K562 (cell line): ENCODE data around the gene OR5K2. TPM values are rescaled to one million over a fixed set of nuclear protein-coding genes. Genes with fewer than 3 reads are reported as not detected.

Experiments
- ATAC-seq: fragments of 200-7000 bp; cut with Tn5 transposase; 3 replicates; pipeline ENCODE4 v1.9.1; 2020; ENCODE audit warnings: moderate library complexity
- BruUV-seq: library from RNA; stranded (reverse); fragments of 400-500 nt; replicated peaks from 2 replicates; lab custom pipeline; 2021; lab: Mats Ljungman, UMichigan
- CTCF ChIA-PET: fragments of 300-600 bp; formaldehyde crosslinking; extraction: SDS; loops from one replicate; lab custom pipeline; 2021; ENCODE audit warnings: low intra/inter-chr PET ratio; lab: Yijun Ruan, JAX
- POLR2A ChIA-PET: fragments of 300-600, 350-650 bp; sonication (Branson Sonifier 250); formaldehyde crosslinking; extraction: SDS; loops from one replicate; lab custom pipeline; 2021; ENCODE audit warnings: antibody characterized with exemption, inconsistent platforms; lab: Yijun Ruan, JAX
- DNase-seq, 4 experiments: peaks; one replicate each; pipeline versions ENCODE4 v3.0.0 to v3.0.0-alpha.2; 2011 to 2018; ENCODE audit warnings: low spot score in 3 of 4, mixed read lengths in 3 of 4; ENCODE audit errors: extremely low read depth in 1 of 4
- FAIRE-seq: peaks from 2 replicates; lab custom pipeline; 2011; peaks lifted over from hg19 to GRCh38; lab: Jason Lieb, UNC
- H2AFZ ChIP-seq: 2 replicates; pipeline ENCODE4 v1.6.0; 2011; ENCODE audit warnings: low read depth, low read length, control low read depth, inconsistent platforms
- H3K27ac ChIP-seq: fragments of 200-600 bp; 3 replicates; pipeline ENCODE4 v1.8.0; 2011; ENCODE audit warnings: low read depth, mild to moderate bottlenecking, control low read depth, inconsistent platforms, low read length, moderate library complexity, mixed read lengths; ENCODE audit errors: extremely low read depth
- H3K27me3 ChIP-seq, 2 experiments: fragments of 300-600 bp in 1 of 2; 2 replicates in 1 of 2; 3 replicates in 1 of 2; pipeline versions ENCODE4 v1.6.0 to v1.8.0; 2011; ENCODE audit warnings: inconsistent platforms in 2 of 2, low read length in 2 of 2, mild to moderate bottlenecking in 1 of 2, mixed read lengths in 1 of 2, moderate library complexity in 1 of 2; ENCODE audit not compliant: control insufficient read depth in 2 of 2, insufficient read depth in 2 of 2
- H3K36me3 ChIP-seq: fragments of 300-600 bp; 3 replicates; pipeline ENCODE4 v1.8.0; 2011; ENCODE audit warnings: mild to moderate bottlenecking, low read length, inconsistent platforms; ENCODE audit not compliant: control insufficient read depth, insufficient read depth
- H3K4me1 ChIP-seq, 2 experiments: fragments of 200-600 bp in 1 of 2; replicated peaks in 1 of 2; 2 replicates in 1 of 2; 3 replicates in 1 of 2; pipeline versions ENCODE4 v1.5.1 to v1.8.0; 2011; ENCODE audit warnings: inconsistent platforms in 2 of 2, low read length in 2 of 2, mild to moderate bottlenecking in 1 of 2, mixed read lengths in 1 of 2, moderate library complexity in 1 of 2; ENCODE audit not compliant: control insufficient read depth in 2 of 2, insufficient read depth in 2 of 2
- H3K4me2 ChIP-seq: 2 replicates; pipeline ENCODE4 v1.6.1; 2011; ENCODE audit warnings: low read length, control low read depth, inconsistent platforms, mixed read lengths; ENCODE audit not compliant: insufficient read depth
- H3K4me3 ChIP-seq: fragments of 200-600 bp; sonication (generic), shearing (Covaris generic); 2 replicates; pipeline ENCODE4 v1.5.1; 2016; ENCODE audit warnings: control low read depth, inconsistent platforms
- H3K79me2 ChIP-seq: fragments of 200-600 bp; 3 replicates; pipeline ENCODE4 v1.8.0; 2011; ENCODE audit warnings: low read length, inconsistent platforms; ENCODE audit not compliant: control insufficient read depth, insufficient read depth
- H3K9ac ChIP-seq, 2 experiments: 2 replicates each; pipeline versions ENCODE4 v1.6.0 to v1.6.1; 2011; ENCODE audit warnings: low read depth in 2 of 2, low read length in 2 of 2, control low read depth in 1 of 2, inconsistent platforms in 1 of 2, mild to moderate bottlenecking in 1 of 2, mixed read lengths in 1 of 2; ENCODE audit not compliant: insufficient read depth in 1 of 2
- H3K9me1 ChIP-seq: one replicate; pipeline ENCODE4 v1.6.0; 2011; ENCODE audit warnings: inconsistent platforms, mild to moderate bottlenecking, low read length, moderate library complexity; ENCODE audit not compliant: control insufficient read depth, insufficient read depth
- H3K9me3 ChIP-seq: replicated peaks from 2 replicates; pipeline ENCODE4 v1.5.1; 2011; ENCODE audit warnings: low read depth, low read length, inconsistent platforms; ENCODE audit not compliant: control insufficient read depth, insufficient read depth
- H4K20me1 ChIP-seq: replicated peaks from 2 replicates; pipeline ENCODE4 v1.6.1; 2011; ENCODE audit warnings: low read length, inconsistent platforms, mixed read lengths; ENCODE audit not compliant: control insufficient read depth, insufficient read depth
- CBX1 ChIP-seq: sonication (generic); IDR thresholded peaks from 2 replicates; pipeline ENCODE4 v1.6.1; 2016; ENCODE audit warnings: antibody characterized with exemption, low read depth, mild to moderate bottlenecking
- CEBPG ChIP-seq, 3 experiments: fragments of 200-800 bp in 1 of 3; sonication (Bioruptor generic) in 1 of 3; sonication (generic) in 1 of 3; formaldehyde crosslinking in 1 of 3; IDR thresholded peaks in 2 of 3; conservative IDR thresholded peaks in 1 of 3; 2 replicates each; pipeline versions ENCODE4 v1.6.1 to v1.8.0; 2016 to 2022; ENCODE audit warnings: missing compliant biosample characterization in 2 of 3, missing genetic modification characterization in 2 of 3, mild to moderate bottlenecking in 1 of 3, missing genetic modification reagents in 1 of 3
- ETV5 ChIP-seq: sonication (generic); formaldehyde crosslinking; IDR thresholded peaks from 2 replicates; pipeline ENCODE4 v1.4.0; 2020; ENCODE audit warnings: low read depth, mild to moderate bottlenecking, missing genetic modification reagents
- NBN ChIP-seq: fragments of 450-650 bp; IDR thresholded peaks from 2 replicates; pipeline ENCODE4 v1.6.1; 2016; ENCODE audit warnings: low read depth, mild to moderate bottlenecking
- WHSC1 ChIP-seq: IDR thresholded peaks from one replicate; pipeline ENCODE4 v1.6.1; 2012; ENCODE audit warnings: low read length, control low read depth, inconsistent platforms
- ZNF511 ChIP-seq: sonication (generic); formaldehyde crosslinking; IDR thresholded peaks from 2 replicates; pipeline ENCODE4 v1.8.0; 2022; ENCODE audit warnings: mild to moderate bottlenecking, missing genetic modification reagents
- WGBS: fragments of 100-300 bp; shearing (Covaris generic); methylation state at CpG from one replicate; pipeline ENCODE4 v1.1.6; 2016; ENCODE audit warnings: low coverage, mixed read lengths; ENCODE audit not compliant: insufficient coverage; ENCODE audit errors: missing lambda C conversion rate; 5-methylcytosine and 5-hydroxymethylcytosine counted together
- in situ Hi-C: fragments of 300-500 bp; cut with MboI; formaldehyde crosslinking; loops from 4 replicates; pipeline ENCODE4 v1.15.0; 2018; ENCODE audit warnings: inconsistent platforms, mixed read lengths
- intact Hi-C: fragments of 100-400 bp; cut with micrococcal nuclease; formaldehyde crosslinking; loops from 2 replicates; pipeline ENCODE4 v1.14.2; 2022
- polyA plus RNA-seq, 8 experiments: library from polyadenylated mRNA; depleted of rRNA in 4 of 8; stranded (reverse) in 5 of 8; unstranded in 3 of 8; fragments of >200 nt; fragmentation: Nextera tagmentation in 2 of 8; fragmentation: Illumina TruSeq in 1 of 8; extraction: Ambion mirVana in 2 of 8; extraction: Trizol in 1 of 8; gene quantifications; 2 replicates each; pipeline versions ENCODE4 v1.2.1 to v1.2.3, GENCODE V29; 2011 to 2014; ENCODE audit warnings: inconsistent platforms in 1 of 8, missing spikeins in 1 of 8
- total RNA-seq, 7 experiments: library from RNA; depleted of rRNA in 6 of 7; stranded (reverse); fragments of >200 nt in 6 of 7; fragmentation: Illumina TruSeq in 2 of 7; extraction: Trizol in 2 of 7; gene quantifications; 2 replicates each; pipeline versions ENCODE4 v1.2.1 to v1.2.3, GENCODE V29; 2011 to 2021; ENCODE audit warnings: low replicate concordance in 1 of 7

The OR5K2 gene
- total and polyA plus RNA-seq, 9 of the 15 experiments (the other 6 are each of a cell fraction or from before 2014, with no cell fraction given): not detected

GRCh38 chr3:98482717-98483482 lies 14.6 kb upstream of the OR5K2 start (continued):
- TF ChIP-seq ZNF511 (CRISPR knock-in tag) (no peak), WHSC1 (no peak), CBX1 (no peak)
- TF ChIP-seq, all 486 proteins: peak for 3

GRCh38 chr3:98483626-98484025 lies 13.9 kb upstream of the OR5K2 start:
- H3K27ac ChIP-seq: no peak overlapping the region
- no peaks in the 10 kb centered on the region for H3K36me3 ChIP-seq
- H3K4me3 ChIP-seq: no peak overlapping the region
- WGBS: 6% methylated on average over 3 of the region's 3 CpGs
- no TSS peak for BruUV-seq
- no peak overlapping the region for H2AFZ ChIP-seq
- ATAC-seq (peak; percentile 69), FAIRE-seq (no peak), DNase-seq (no peak)
- POLR2A ChIA-PET: interaction anchor here (1.2 kb wide), 1 partner anchor 104 kb away, joined by 3 read pairs; no protein-coding TSS in a partner anchor
- no peak overlapping the region for H3K4me2 ChIP-seq
- intact Hi-C loops: no loop called here
- H3K27me3 ChIP-seq: no peaks in the 10 kb centered on the region
- H3K4me1 ChIP-seq: peaks cover 0 to 7% of the 10 kb centered on the region in 2 experiments; a peak in 3 of 5 replicates
- H4K20me1 ChIP-seq: no peaks in the 10 kb centered on the region
- in situ Hi-C loops: no loop called here
- H3K79me2 ChIP-seq: no peaks in the 10 kb centered on the region
- H3K9ac ChIP-seq: no peak overlapping the region
- no peaks in the 10 kb centered on the region for H3K9me1 ChIP-seq
- CTCF ChIA-PET: no interaction called here
- H3K9me3 ChIP-seq: no peaks in the 10 kb centered on the region
- peak; percentile 32; the same call in 1 of the 2 replicates for TF ChIP-seq CEBPG (CRISPR knock-in tag; IDR thresholded peaks at IDR 0.05)
- no peak for TF ChIP-seq CEBPG (tag; conservative IDR thresholded peaks at IDR 0.05 in 1 of 2, IDR thresholded peaks at IDR 0.05 in 1 of 2)
- TF ChIP-seq NBN: no peak
- TF ChIP-seq ETV5: no peak
